GM12878 (cell line): ENCODE data around the gene ELFN2. TPM values are rescaled to one million over a fixed set of nuclear protein-coding genes. Genes with fewer than 3 reads are reported as not detected.

Source experiments
- ATAC-seq: fragments of 200-7000 bp; cut with Tn5 transposase; 3 replicates; pipeline ENCODE4 v1.9.1; 2020; ENCODE audit warnings: mild to moderate bottlenecking, moderate library complexity
- BruUV-seq: library from RNA; stranded (reverse); fragments of 400-500 nt; replicated peaks from 2 replicates; lab custom pipeline; 2021; lab: Mats Ljungman, UMichigan
- CTCF ChIA-PET: fragments of 300-600 bp; sonication (Branson Sonifier 250); formaldehyde crosslinking; extraction: SDS; loops from one replicate; lab custom pipeline; 2021; ENCODE audit warnings: inconsistent platforms; lab: Yijun Ruan, JAX
- POLR2A ChIA-PET: fragments of 350-600 bp; formaldehyde crosslinking; extraction: SDS; loops from one replicate; lab custom pipeline; 2021; ENCODE audit warnings: inconsistent platforms; lab: Charles Lee
- RAD21 ChIA-PET: fragments of 300-600 bp; sonication (Branson Sonifier 250); formaldehyde crosslinking; loops from one replicate; lab custom pipeline; 2023; ENCODE audit warnings: antibody characterized with exemption; ENCODE audit not compliant: unreplicated experiment; lab: Charles Lee
- SMC1A ChIA-PET: fragments of 300-600 bp; sonication (Branson Sonifier 250); formaldehyde crosslinking; loops from one replicate; lab custom pipeline; 2023; ENCODE audit not compliant: unreplicated experiment, uncharacterized antibody; lab: Charles Lee
- DNase-seq: peaks from one replicate; pipeline ENCODE4 v3.0.0-alpha.2; 2011; ENCODE audit warnings: low read depth, low spot score
- FAIRE-seq: peaks from 3 replicates; lab custom pipeline; 2011; peaks lifted over from hg19 to GRCh38; lab: Jason Lieb, UNC
- H2AFZ ChIP-seq: 2 replicates; pipeline ENCODE4 v1.6.0; 2011; ENCODE audit warnings: low read depth, low read length, control low read depth; ENCODE audit not compliant: control insufficient read depth
- H3K27ac ChIP-seq: 2 replicates; pipeline ENCODE4 v1.5.1; 2011; ENCODE audit warnings: control low read depth; ENCODE audit not compliant: control insufficient read depth, insufficient read depth
- H3K27me3 ChIP-seq, 2 experiments: replicated peaks in 1 of 2; 2 replicates each; pipeline versions ENCODE4 v1.6.0 to v1.6.1; 2011; ENCODE audit warnings: low read length in 1 of 2; ENCODE audit not compliant: control insufficient read depth in 2 of 2, insufficient read depth in 2 of 2
- H3K36me3 ChIP-seq, 2 experiments: 2 replicates each; pipeline ENCODE4 v1.5.1; 2011; ENCODE audit warnings: low read length in 1 of 2; ENCODE audit not compliant: control insufficient read depth in 2 of 2, insufficient read depth in 2 of 2
- H3K4me1 ChIP-seq: 2 replicates; pipeline ENCODE4 v1.6.1; 2011; ENCODE audit warnings: mild to moderate bottlenecking, low read length, moderate library complexity, mixed read lengths; ENCODE audit not compliant: control insufficient read depth, insufficient read depth
- H3K4me2 ChIP-seq: 2 replicates; pipeline ENCODE4 v1.6.0; 2011; ENCODE audit warnings: control low read depth; ENCODE audit not compliant: control insufficient read depth, insufficient read depth
- H3K4me3 ChIP-seq: fragments of 200-600 bp; sonication (generic); 2 replicates; pipeline ENCODE4 v1.5.1; 2016
- H3K79me2 ChIP-seq: 2 replicates; pipeline ENCODE4 v1.6.0; 2011; ENCODE audit warnings: low read length; ENCODE audit not compliant: control insufficient read depth, insufficient read depth
- H3K9ac ChIP-seq: 2 replicates; pipeline ENCODE4 v1.8.0; 2011; ENCODE audit warnings: low read length, control low read depth, mixed read lengths; ENCODE audit not compliant: control insufficient read depth, insufficient read depth
- H3K9me3 ChIP-seq: replicated peaks from 3 replicates; pipeline ENCODE4 v1.5.1; 2011; ENCODE audit warnings: mild to moderate bottlenecking, low read length; ENCODE audit not compliant: control insufficient read depth, insufficient read depth
- H4K20me1 ChIP-seq: 2 replicates; pipeline ENCODE4 v1.6.0; 2011; ENCODE audit not compliant: control insufficient read depth, insufficient read depth
- ATF7 ChIP-seq: fragments of 450-650 bp; IDR thresholded peaks from 2 replicates; pipeline ENCODE4 v1.6.1; 2016; ENCODE audit warnings: low read depth, mild to moderate bottlenecking
- BCL11A ChIP-seq: IDR thresholded peaks from 2 replicates; pipeline ENCODE4 v1.6.1; 2011; ENCODE audit warnings: low read depth, low read length
- BMI1 ChIP-seq: fragments of 450-650 bp; IDR thresholded peaks from 2 replicates; pipeline ENCODE4 v1.6.1; 2016; ENCODE audit warnings: mild to moderate bottlenecking, moderate library complexity, borderline replicate concordance
- CHD2 ChIP-seq: IDR thresholded peaks from 2 replicates; pipeline ENCODE4 v1.6.1; 2011; ENCODE audit warnings: low read depth, low read length, improper control_type of control experiment, borderline replicate concordance
- HDAC2 ChIP-seq: fragments of 200-600 bp; sonication (generic); IDR thresholded peaks from 2 replicates; pipeline ENCODE4 v1.6.1; 2017
- KDM1A ChIP-seq: fragments of 200-600 bp; sonication (generic); IDR thresholded peaks from 2 replicates; pipeline ENCODE4 v1.6.1; 2016; ENCODE audit warnings: borderline replicate concordance
- MEF2B ChIP-seq: fragments of 450-650 bp; IDR thresholded peaks from 2 replicates; pipeline ENCODE4 v1.6.1; 2018; ENCODE audit warnings: mild to moderate bottlenecking, moderate library complexity; ENCODE audit not compliant: partially characterized antibody, poor library complexity, severe bottlenecking
- MTA2 ChIP-seq: fragments of 450-650 bp; IDR thresholded peaks from 2 replicates; pipeline ENCODE4 v1.6.1; 2016; ENCODE audit warnings: low read depth, mild to moderate bottlenecking, moderate library complexity
- MYC ChIP-seq: IDR thresholded peaks from 2 replicates; pipeline ENCODE4 v1.6.1; 2011; ENCODE audit warnings: mild to moderate bottlenecking, low read length, moderate library complexity, inconsistent platforms; ENCODE audit not compliant: insufficient read depth, insufficient replicate concordance, insufficient read length, severe bottlenecking
- NFYA ChIP-seq: IDR thresholded peaks from 2 replicates; pipeline ENCODE4 v1.6.1; 2011; ENCODE audit warnings: low read depth, mild to moderate bottlenecking, low read length, improper control_type of control experiment, borderline replicate concordance
- RCOR1 ChIP-seq: conservative IDR thresholded peaks from 2 replicates; pipeline ENCODE4 v1.6.1; 2012; ENCODE audit warnings: low read depth, low read length, improper control_type of control experiment
- RUNX3 ChIP-seq: IDR thresholded peaks from 2 replicates; pipeline ENCODE4 v1.6.1; 2012; ENCODE audit warnings: low read length, inconsistent platforms
- SUPT20H ChIP-seq: IDR thresholded peaks from 2 replicates; pipeline ENCODE4 v1.6.1; 2011; ENCODE audit warnings: low read depth, mild to moderate bottlenecking, low read length, moderate library complexity, borderline replicate concordance; ENCODE audit not compliant: control insufficient read depth
- ZNF274 ChIP-seq: IDR thresholded peaks from one replicate; pipeline ENCODE4 v1.8.0; 2011; ENCODE audit not compliant: insufficient read length, insufficient read depth
- WGBS: methylation state at CpG from one replicate; pipeline ENCODE4 v1.1.6; 2016; ENCODE audit warnings: low lambda C conversion rate; ENCODE audit not compliant: insufficient replicate concordance, insufficient coverage; ENCODE audit errors: missing lambda C conversion rate; 5-methylcytosine and 5-hydroxymethylcytosine counted together
- in situ Hi-C: fragments of 300-500 bp; cut with MboI; formaldehyde crosslinking; loops from 9 replicates; pipeline ENCODE4 v1.14.3; 2018; ENCODE audit warnings: mixed read lengths
- intact Hi-C: fragments of 100-400 bp; cut with micrococcal nuclease; formaldehyde crosslinking; loops from one replicate; pipeline ENCODE4 v1.14.2; 2022; ENCODE audit not compliant: unreplicated experiment
- polyA plus RNA-seq, 11 experiments: library from polyadenylated mRNA; depleted of rRNA in 4 of 11; unstranded in 6 of 11; stranded (reverse) in 5 of 11; fragments of >200 nt; fragmentation: Nextera tagmentation in 4 of 11; fragmentation: Illumina TruSeq in 1 of 11; extraction: Ambion mirVana in 4 of 11; extraction: Trizol in 1 of 11; gene quantifications; 1 replicate in 1 of 11; 2 replicates in 10 of 11; pipeline versions ENCODE4 v1.2.1 to v1.2.3, GENCODE V29; 2011 to 2016; ENCODE audit warnings: inconsistent platforms in 2 of 11, missing spikeins in 2 of 11, low read depth in 1 of 11
- total RNA-seq, 4 experiments: library from RNA; depleted of rRNA in 3 of 4; stranded (reverse); fragments of >200 nt in 3 of 4; fragmentation: Illumina TruSeq in 1 of 4; extraction: Trizol in 1 of 4; gene quantifications; 2 replicates each; pipeline versions ENCODE4 v1.2.1 to v1.2.3, GENCODE V29; 2013 to 2021
- TF ChIP-seq, protein P1 (sequence below): fragments of 450-650 bp; IDR thresholded peaks from 2 replicates; pipeline ENCODE4 v1.6.1; 2018; ENCODE audit warnings: borderline replicate concordance, mild to moderate bottlenecking; ENCODE audit not compliant: partially characterized antibody
- TF ChIP-seq, protein P2 (sequence below): fragments of 450-650 bp; IDR thresholded peaks from 2 replicates; pipeline ENCODE4 v1.6.1; 2016; ENCODE audit warnings: mild to moderate bottlenecking
- TF ChIP-seq, protein P3 (sequence below): fragments of 450-650 bp; IDR thresholded peaks from 2 replicates; pipeline ENCODE4 v1.6.1; 2017; ENCODE audit warnings: mild to moderate bottlenecking, moderate library complexity

ELFN2 gene
- total and polyA plus RNA-seq, 10 of the 15 experiments (the other 5 are each of a cell fraction or from before 2014, with no cell fraction given) = 0.03 to 0.05 TPM; not detected in 8

DNA sequence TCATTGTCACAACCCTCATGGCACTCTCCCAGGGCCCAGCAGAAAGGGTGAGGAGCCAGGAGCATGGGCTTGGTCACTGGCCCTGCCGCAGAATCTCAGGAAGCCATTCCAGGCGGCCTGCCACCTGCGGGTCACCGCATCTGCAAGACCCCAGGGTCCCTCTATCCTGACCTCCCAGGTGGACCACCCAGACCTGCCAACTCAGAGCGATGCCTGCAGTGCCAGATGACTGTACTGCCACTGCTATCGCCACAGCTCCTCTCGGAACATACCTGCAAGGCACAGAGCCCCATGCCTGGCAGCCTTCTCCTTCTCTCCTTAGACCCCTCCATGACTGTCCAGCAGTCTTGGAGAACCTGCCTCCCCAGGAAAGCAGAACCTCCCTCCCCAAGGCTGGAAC is 26.4 kb upstream of the ELFN2 start:
- in situ Hi-C loops = no loop called here
- ChIA-PET RAD21 (interaction anchor here (0.7 to 1.7 kb wide), 2 partner anchors 136 to 186 kb away, joined by 3 to 6 read pairs; no protein-coding TSS in a partner anchor), CTCF (interaction anchor here (6.1 kb wide), 1 partner anchor 138 kb away, joined by 90 read pairs; no protein-coding TSS in a partner anchor), SMC1A (no interaction called here), POLR2A (no interaction called here)
- Histone ChIP-seq H3K4me1 (no peaks in the 10 kb centered on the region), H3K79me2 (no peaks in the 10 kb centered on the region), H3K9me3 (no peaks in the 10 kb centered on the region), H2AFZ (no peak overlapping the region), H3K9ac (no peak overlapping the region), H3K4me2 (no peak overlapping the region), H3K4me3 (no peak overlapping the region), H3K27ac (no peak overlapping the region), H3K36me3 (no peaks in the 10 kb centered on the region), H4K20me1 (0 out of 2 replicates have a peak, but pooled peaks cover 2% of the 10 kb centered on the region), H3K27me3 (no peaks in the 10 kb centered on the region)
- 73% methylated on average over 7 of the region's 7 CpGs for WGBS
- ATAC-seq (no peak), DNase-seq (no peak), FAIRE-seq (no peak)
- intact Hi-C loops = no loop called here
- no TSS peak for BruUV-seq
- TF ChIP-seq RCOR1 (no peak), BCL11A (no peak), MTA2 (no peak), CHD2 (no peak), SUPT20H (no peak), MEF2B (no peak), ZNF274 (no peak), HDAC2 (no peak), KDM1A (no peak), MYC (no peak), BMI1 (no peak), RUNX3 (no peak), NFYA (no peak), ATF7 (no peak)
- TF ChIP-seq, protein P1, sequence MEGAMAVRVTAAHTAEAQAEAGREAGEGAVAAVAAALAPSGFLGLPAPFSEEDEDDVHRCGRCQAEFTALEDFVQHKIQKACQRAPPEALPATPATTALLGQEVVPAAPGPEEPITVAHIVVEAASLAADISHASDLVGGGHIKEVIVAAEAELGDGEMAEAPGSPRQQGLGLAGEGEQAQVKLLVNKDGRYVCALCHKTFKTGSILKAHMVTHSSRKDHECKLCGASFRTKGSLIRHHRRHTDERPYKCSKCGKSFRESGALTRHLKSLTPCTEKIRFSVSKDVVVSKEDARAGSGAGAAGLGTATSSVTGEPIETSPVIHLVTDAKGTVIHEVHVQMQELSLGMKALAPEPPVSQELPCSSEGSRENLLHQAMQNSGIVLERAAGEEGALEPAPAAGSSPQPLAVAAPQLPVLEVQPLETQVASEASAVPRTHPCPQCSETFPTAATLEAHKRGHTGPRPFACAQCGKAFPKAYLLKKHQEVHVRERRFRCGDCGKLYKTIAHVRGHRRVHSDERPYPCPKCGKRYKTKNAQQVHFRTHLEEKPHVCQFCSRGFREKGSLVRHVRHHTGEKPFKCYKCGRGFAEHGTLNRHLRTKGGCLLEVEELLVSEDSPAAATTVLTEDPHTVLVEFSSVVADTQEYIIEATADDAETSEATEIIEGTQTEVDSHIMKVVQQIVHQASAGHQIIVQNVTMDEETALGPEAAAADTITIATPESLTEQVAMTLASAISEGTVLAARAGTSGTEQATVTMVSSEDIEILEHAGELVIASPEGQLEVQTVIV = no peak
- TF ChIP-seq, protein P2, sequence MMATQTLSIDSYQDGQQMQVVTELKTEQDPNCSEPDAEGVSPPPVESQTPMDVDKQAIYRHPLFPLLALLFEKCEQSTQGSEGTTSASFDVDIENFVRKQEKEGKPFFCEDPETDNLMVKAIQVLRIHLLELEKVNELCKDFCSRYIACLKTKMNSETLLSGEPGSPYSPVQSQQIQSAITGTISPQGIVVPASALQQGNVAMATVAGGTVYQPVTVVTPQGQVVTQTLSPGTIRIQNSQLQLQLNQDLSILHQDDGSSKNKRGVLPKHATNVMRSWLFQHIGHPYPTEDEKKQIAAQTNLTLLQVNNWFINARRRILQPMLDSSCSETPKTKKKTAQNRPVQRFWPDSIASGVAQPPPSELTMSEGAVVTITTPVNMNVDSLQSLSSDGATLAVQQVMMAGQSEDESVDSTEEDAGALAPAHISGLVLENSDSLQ = no peak
- TF ChIP-seq, protein P3, sequence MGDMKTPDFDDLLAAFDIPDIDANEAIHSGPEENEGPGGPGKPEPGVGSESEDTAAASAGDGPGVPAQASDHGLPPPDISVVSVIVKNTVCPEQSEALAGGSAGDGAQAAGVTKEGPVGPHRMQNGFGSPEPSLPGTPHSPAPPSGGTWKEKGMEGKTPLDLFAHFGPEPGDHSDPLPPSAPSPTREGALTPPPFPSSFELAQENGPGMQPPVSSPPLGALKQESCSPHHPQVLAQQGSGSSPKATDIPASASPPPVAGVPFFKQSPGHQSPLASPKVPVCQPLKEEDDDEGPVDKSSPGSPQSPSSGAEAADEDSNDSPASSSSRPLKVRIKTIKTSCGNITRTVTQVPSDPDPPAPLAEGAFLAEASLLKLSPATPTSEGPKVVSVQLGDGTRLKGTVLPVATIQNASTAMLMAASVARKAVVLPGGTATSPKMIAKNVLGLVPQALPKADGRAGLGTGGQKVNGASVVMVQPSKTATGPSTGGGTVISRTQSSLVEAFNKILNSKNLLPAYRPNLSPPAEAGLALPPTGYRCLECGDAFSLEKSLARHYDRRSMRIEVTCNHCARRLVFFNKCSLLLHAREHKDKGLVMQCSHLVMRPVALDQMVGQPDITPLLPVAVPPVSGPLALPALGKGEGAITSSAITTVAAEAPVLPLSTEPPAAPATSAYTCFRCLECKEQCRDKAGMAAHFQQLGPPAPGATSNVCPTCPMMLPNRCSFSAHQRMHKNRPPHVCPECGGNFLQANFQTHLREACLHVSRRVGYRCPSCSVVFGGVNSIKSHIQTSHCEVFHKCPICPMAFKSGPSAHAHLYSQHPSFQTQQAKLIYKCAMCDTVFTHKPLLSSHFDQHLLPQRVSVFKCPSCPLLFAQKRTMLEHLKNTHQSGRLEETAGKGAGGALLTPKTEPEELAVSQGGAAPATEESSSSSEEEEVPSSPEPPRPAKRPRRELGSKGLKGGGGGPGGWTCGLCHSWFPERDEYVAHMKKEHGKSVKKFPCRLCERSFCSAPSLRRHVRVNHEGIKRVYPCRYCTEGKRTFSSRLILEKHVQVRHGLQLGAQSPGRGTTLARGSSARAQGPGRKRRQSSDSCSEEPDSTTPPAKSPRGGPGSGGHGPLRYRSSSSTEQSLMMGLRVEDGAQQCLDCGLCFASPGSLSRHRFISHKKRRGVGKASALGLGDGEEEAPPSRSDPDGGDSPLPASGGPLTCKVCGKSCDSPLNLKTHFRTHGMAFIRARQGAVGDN = no peak
